ENCODE measurements around the gene AK9.
"Not testable (repeated sequence)": the region's sequence is repeated elsewhere in the genome, so short reads cannot be mapped to it uniquely, and the experiment has no call there.

Gene AK9

GRCh38 chr6:109690737-109691621 is at the start of gene AK9, which contains the start of gene FIG4:
Gene AK9, minus strand, starts transcription at chr6:109691202. Its CDS starts 15,457 bp downstream, at chr6:109675745.
Gene FIG4, plus strand, starts transcription at chr6:109691296. Its CDS starts 140 bp downstream, at chr6:109691436.
- peak; percentile 98 for FAIRE-seq

- no peak for FAIRE-seq
Observed at GRCh38 chr6:109740787-109741186, 49.8 kb upstream of the AK9 start.

DNA sequence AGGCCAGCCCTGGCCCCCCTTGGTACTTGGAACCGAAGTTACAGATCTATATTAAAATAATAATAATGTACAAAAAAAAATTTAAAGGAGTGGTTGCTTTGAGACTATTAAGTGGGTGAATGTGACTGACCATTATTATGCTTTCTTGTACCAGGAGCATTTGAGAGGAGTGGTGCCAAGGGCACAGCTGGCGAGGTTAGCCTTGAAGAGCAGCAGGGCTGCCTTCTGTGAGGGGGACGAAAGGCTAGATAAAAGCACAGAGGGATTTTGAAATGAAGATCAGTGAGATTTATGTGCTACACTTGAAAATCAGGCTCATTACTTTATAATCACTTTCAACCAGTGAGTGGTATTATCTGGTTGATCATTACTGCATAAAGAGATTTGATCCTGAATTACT is 48.7 kb upstream of the AK9 start:
- FAIRE-seq: no peak

GRCh38 chr6:109738667-109739066 is 47.7 kb upstream of the AK9 start:
- FAIRE-seq: no peak

DNA sequence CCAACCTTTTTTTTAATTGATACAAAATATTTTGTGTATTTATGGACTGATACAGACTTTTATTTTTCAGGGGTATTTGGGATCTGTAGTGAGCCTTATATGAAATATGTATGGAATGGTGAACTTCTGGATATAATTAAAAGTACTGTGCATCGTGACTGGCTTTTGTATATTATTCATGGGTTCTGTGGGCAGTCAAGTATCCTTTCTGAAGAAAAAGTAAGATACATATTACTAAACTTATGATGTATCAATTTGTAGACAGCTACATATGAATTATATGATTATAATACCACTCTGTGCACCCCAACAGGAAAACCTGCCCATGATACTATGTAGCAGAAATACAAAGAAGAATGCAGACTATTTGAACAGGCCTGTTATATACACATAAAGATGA is 47.3 kb upstream of the AK9 start:
- FAIRE-seq: no peak

DNA sequence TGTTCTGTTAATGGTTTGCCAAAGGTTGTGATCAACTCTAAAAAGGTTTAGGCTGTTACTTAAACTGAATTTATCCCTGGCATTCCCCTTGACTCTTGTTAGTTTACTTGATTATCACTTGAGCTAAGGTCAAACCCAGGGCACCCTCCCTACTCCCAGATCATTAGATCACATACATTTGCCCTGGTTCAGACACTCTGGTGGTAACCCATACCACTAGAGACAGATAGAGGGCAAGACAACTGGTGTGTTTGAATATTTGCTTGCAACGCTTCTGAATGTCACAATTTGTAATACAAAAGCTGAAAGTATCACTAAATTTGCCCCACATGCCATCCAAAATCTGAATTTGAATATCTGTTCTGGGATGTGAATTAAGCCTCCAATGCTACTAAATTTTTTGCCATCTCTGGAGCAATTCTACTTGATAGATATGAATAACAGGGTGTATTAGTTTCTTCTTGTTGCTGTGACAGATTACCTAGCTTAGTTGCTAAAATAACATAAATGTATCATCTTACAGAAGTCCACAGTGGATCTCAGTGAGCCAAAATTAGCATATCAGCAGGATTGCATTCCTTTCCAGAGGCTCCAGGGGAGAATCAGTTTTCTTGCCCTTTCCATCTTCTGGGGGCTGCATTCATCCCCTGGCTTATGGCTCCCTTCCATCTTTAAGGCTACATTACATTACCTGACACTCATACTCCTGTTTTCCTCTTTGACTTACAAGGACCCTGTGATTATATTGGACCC is 45.4 kb upstream of the AK9 start:
- no peak for FAIRE-seq

GRCh38 chr6:109725250-109725649 is 34.2 kb upstream of the AK9 start:
- FAIRE-seq: not testable (repeated sequence)

- no peak for FAIRE-seq
Observed at GRCh38 chr6:109722564-109723254, 31.7 kb upstream of the AK9 start.

- no peak for FAIRE-seq
Observed at GRCh38 chr6:109722011-109722410, 31.0 kb upstream of the AK9 start.

GRCh38 chr6:109720311-109720710 is 29.3 kb upstream of the AK9 start:
- no peak for FAIRE-seq

DNA sequence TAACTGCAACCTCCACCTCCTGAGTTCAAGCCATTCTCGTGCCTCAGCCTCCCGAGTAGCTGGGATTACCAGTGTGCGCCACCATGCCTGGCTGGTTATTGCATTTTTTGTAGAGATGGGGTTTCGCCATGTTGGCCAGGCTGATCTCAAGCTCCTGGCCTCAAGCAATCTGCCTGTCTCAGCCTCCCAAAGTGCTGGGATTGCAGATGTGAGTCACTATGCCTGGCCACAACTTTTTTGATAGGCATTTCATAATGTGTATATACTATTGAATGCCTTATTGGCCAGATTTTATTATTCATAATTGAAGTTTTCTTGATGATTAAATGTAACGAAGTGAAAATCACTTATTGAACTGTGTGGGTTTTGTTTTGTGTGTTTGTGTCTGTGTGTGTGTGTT is 28.0 kb upstream of the AK9 start:
- FAIRE-seq: no peak

GRCh38 chr6:109717971-109718370 is 27.0 kb upstream of the AK9 start:
- FAIRE-seq: no peak

DNA sequence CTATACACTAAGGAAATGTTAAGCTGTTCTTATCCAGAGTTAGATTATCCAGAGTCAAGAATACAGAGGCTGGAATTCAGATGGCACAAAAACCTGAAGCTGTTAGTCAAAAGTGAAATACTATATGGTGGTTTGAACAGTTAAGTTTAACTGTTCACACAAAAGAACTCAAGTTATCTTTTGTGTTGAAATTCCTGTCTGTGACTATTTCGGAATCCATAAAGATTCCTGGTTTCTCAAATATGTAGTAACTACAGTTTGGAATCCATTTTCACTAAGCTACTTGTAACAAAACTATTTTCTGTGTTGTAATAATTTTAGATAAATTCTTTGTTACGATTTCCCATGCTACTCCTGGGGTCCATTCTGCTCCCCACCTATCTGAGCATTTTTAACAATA is 24.6 kb upstream of the AK9 start:
- no peak for FAIRE-seq

GRCh38 chr6:109714611-109715010 is 23.6 kb upstream of the AK9 start:
- no peak for FAIRE-seq

DNA sequence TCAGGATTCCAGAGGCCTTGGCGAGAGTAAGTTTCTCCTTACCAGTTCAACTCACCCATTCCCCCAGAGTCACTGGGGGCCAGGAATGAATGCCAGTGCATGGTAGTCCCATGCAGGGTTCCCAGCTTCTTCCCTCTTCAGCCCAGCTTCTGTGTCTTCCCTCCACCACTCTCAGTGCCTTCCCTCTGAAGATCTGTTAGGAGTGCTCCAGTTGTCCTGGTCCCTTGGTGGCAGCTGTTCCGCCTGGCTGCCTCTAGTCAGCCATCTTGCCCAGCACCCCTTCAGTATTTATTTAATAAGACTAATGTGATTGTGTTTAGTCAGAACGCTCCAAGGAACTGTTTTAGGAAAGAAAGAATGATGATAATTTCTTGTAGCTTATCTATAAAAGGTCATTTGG is 23.2 kb upstream of the AK9 start:
- no peak for FAIRE-seq

- FAIRE-seq: no peak
Observed at GRCh38 chr6:109713097-109713496, 22.1 kb upstream of the AK9 start.

DNA sequence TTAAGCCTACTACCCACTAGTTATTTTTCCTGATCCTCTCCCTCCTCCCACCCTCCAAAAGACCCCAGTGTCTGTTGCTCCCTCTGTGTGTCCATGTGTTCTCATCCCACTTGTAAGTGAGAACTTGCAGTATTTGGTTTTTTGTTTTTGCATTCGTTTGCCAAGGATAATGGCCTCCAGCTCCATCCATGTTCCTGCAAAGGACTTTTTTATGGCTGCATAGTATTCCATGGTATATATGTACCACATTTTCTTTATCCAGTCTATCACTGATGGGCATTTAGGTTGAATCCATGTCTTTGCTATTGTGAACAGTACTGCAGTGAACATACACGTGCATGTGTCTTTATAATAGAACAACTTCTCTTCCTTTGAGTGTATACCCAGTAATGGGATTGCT is 17.1 kb upstream of the AK9 start:
- FAIRE-seq: not testable (repeated sequence)

DNA sequence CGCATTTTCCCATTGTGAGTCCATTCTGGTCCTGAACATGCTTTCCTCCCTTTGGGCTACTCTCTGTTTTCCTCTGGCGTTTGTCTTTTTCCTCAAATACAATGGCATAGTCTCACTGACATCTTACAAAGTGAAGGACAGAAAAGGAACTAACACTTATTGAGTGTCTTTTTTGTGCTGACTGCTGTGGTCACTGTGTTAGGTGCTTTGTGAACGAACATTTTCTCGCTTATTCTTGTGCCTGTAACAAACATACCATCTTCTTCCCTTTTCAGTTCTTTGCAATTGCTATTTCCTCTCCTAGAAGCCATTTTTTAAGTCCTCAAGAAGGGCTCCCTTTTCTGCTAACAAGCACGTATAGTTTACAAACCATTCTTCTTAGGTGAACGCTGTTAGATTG is 15.5 kb upstream of the AK9 start:
- FAIRE-seq: no peak

DNA sequence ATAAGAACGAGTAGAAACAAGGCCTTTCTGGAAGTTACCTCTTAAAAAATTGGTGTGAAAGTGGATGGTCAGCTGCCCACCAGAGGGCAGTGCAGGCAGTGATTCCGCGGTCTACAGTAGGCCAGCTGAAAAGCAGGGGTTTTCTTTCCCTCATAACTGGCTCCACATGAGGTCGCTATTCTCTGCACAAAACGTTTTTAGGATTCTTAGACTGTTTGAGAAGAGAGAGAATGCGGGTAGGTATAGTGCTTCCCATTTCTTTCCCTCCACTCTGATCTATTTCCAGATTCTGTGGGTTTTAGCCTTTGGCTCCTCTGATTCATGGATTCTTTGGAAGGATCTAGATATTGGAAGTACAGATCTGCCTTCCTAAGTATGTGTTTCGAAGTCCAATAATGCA is 14.3 kb upstream of the AK9 start:
- FAIRE-seq: peak; percentile 98

DNA sequence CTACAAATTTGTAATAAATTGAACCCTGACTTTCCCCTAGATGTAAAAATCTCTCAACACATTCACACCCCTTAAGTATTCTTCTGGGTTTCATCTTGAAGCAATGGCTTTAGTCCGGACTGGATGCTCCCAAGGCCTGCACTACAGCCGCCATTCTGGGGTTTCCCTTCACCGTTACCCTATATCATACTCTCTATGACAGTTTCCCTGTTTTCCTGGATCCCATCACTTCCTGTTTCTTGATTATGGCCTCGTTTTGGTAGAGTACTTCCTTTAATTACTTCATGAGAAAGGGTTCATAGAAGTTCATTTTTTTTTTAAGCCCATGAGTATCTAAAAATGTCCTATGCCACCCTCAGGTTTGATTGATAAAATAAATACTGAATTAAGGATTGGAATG is 11.8 kb upstream of the AK9 start:
- no peak for FAIRE-seq

- FAIRE-seq: no peak
Observed at GRCh38 chr6:109701774-109702173, 10.8 kb upstream of the AK9 start.

DNA sequence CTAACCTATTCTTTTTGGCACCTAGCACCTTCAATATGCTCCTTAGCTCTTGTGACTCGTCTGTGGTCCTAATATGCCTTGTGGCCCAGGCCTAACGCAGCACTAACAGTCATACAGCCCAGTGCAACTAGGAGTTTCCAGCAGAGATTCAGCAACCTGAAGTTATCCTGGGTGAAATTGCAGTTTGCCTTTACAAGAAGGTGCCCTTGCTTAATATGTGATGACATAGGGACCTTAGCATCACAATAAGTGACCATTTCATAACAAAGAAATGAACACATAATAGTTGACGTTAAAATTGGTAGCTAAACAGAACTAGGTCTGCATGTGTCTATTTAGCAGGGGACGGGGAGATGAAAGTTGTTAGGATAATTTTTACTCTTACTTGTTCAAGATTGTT is 10.2 kb upstream of the AK9 start:
- no peak for FAIRE-seq

DNA sequence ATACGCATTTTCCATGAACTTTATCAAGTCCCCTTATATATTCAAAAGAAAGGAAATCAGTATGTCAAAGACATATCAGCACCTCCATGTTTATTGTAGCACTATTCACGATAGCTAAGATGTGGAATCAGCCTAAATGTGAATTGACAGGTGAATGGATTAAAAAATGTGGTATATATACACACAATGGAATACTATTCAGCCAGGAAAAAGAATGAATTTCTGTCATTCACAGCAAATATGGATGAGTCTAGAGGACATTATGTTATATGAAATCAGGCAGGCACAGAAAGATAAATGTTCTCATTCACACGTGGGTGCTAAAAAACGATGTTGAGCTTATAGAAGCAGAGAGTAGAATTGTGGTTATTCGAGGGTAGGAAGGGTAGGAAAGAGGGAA is 5.4 kb upstream of the AK9 start:
- FAIRE-seq: no peak

- FAIRE-seq: no peak
Observed at GRCh38 chr6:109695468-109695867, 4.5 kb upstream of the AK9 start.
